Activated CD4-positive, alpha-beta memory T cell treated with anti-CD3 and anti-CD28 coated beads for 36 hours (primary cell): ENCODE measurements around the gene CPEB3. TPM values are rescaled to one million over a fixed set of nuclear protein-coding genes. Genes with fewer than 3 reads are reported as not detected.
"Not testable (repeated sequence)": the region's sequence is repeated elsewhere in the genome, so short reads cannot be mapped to it uniquely, and the experiment has no call there.

ENCODE experiments used
- CTCF ChIA-PET: fragments of 350-600 bp; sonication (Branson Sonifier 250); formaldehyde crosslinking; loops from one replicate; lab custom pipeline; 2021; ENCODE audit warnings: antibody characterized with exemption, inconsistent platforms; lab: Charles Lee
- POLR2A ChIA-PET: fragments of 350-600 bp; sonication (Branson Sonifier 250); formaldehyde crosslinking; loops from one replicate; lab custom pipeline; 2021; ENCODE audit warnings: antibody characterized with exemption; lab: Charles Lee
- DNase-seq: peaks from one replicate; pipeline ENCODE4 v3.0.0-alpha.2; 2020
- H3K27ac Mint-ChIP-seq: one replicate; pipeline ENCODE4 v1.8.0; 2021; ENCODE audit warnings: mixed read lengths
- H3K27me3 Mint-ChIP-seq: one replicate; pipeline ENCODE4 v1.8.0; 2021; ENCODE audit warnings: mixed read lengths
- H3K36me3 Mint-ChIP-seq: one replicate; pipeline ENCODE4 v1.8.0; 2021; ENCODE audit warnings: mixed read lengths
- H3K4me1 Mint-ChIP-seq: one replicate; pipeline ENCODE4 v1.8.0; 2021; ENCODE audit warnings: low read depth, mixed read lengths
- H3K4me3 Mint-ChIP-seq: one replicate; pipeline ENCODE4 v1.8.0; 2021; ENCODE audit warnings: mild to moderate bottlenecking, mixed read lengths
- H3K9me3 Mint-ChIP-seq: one replicate; pipeline ENCODE4 v1.8.0; 2021; ENCODE audit warnings: mixed read lengths
- intact Hi-C: fragments of 100-400 bp; cut with micrococcal nuclease; formaldehyde crosslinking; loops from one replicate; pipeline ENCODE4 v1.15.1; 2023
- total RNA-seq, 2 experiments: library from RNA; stranded (reverse); gene quantifications; one replicate each; pipeline ENCODE4 v1.2.3, GENCODE V29; 2021

Gene CPEB3
- total RNA-seq, 2 experiments from 2014 or later, result 1.4 to 1.6 TPM

DNA sequence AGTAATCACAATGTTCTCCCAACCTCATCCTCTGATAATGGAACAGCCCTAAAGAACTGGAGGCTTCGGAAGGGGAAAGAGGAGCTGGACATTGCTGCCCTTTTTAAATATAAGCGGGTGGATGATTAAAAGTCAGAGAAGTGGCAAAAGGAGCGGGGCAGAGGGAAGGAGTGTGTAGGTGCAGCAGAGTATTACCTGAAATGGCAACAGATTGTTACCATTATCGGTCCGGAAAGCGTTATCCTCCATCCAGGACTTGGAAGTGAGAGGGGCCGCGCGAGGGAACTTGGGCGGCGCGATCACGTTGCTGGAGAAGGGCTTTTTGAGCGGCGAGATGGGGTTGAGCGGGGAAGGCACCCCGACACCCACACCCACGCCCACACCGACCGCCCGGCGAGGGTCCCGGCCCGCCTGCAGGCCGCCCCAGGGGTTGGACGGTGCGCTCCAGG lies 51.7 kb downstream of the CPEB3 start:
- Mint-ChIP-seq H3K27ac (no peak overlapping the region), H3K9me3 (no peaks in the 10 kb centered on the region), H3K36me3 (peaks cover 13% of the 10 kb centered on the region), H3K4me3 (peak overlapping the region; percentile 68), H3K27me3 (peaks cover 9% of the 10 kb centered on the region), H3K4me1 (peaks cover 33% of the 10 kb centered on the region)
- intact Hi-C loops, result no loop called here
- no peak for DNase-seq
- CTCF ChIA-PET, result no interaction called here
- POLR2A ChIA-PET, result no interaction called here

DNA sequence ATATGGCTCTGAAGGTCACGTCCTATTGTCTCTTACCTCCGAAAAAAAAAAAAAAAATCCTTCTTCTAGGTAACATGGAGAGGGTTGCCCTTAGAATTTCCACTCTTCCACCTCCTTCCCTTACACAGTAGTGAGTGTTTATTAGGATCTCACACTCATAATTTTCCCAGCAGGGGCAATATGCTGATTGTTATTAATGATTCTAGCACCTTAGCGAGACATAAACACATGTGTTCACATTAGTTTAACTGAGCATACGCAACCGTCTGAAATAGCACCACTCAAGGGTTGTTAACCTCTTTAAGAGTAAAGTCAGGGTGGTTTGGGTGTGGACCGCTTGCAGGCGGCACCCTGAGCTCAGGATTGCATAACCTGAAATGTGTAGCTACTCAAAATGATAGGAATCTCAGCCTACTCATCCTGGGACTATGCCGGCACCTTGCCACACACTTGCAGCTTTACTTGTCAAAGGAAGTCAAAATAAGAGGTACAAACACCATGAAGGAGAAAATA lies 52.2 kb downstream of the CPEB3 start:
- no peak for DNase-seq
- Mint-ChIP-seq H3K27me3 (peaks cover 9% of the 10 kb centered on the region), H3K27ac (no peak overlapping the region), H3K9me3 (no peaks in the 10 kb centered on the region), H3K4me3 (peak overlapping the region; percentile 68), H3K36me3 (peaks cover 13% of the 10 kb centered on the region), H3K4me1 (peaks cover 33% of the 10 kb centered on the region)
- CTCF ChIA-PET, result interaction anchor here (0.9 kb wide), 1 partner anchor 52 kb away, joined by 3 read pairs; no protein-coding TSS in a partner anchor
- POLR2A ChIA-PET, result no interaction called here
- intact Hi-C loops, result no loop called here

DNA sequence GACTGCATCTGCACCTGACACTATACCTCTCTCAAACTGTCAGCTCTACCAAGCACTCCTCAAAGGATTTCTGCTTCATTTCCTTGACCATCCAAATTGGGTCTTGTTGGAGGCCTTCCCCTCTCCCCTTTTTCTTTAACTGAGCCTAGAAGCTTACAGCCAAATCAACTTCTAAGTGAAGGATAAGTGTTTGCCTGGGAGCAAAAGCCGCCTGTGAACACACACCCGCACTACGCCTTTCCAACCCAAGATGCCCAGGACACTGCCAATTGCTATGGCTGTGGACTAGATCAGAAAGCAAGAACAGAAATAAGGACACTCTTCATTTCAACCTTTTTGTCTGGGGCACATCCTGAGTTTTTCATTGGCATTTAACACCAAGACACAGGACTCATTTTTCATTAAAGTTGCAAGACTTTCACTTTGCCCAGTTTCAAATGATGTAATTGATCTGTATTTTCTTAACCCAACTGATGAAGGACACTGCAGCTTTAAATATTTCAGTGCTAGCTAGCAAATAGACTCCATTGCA lies 52.8 kb downstream of the CPEB3 start:
- H3K27ac Mint-ChIP-seq, result no peak overlapping the region
- H3K4me3 Mint-ChIP-seq, result no peak overlapping the region
- DNase-seq, result no peak
- peaks cover 9% of the 10 kb centered on the region for H3K27me3 Mint-ChIP-seq
- POLR2A ChIA-PET, result no interaction called here
- peaks cover 29% of the 10 kb centered on the region for H3K4me1 Mint-ChIP-seq
- intact Hi-C loops, result no loop called here
- CTCF ChIA-PET, result interaction anchor here (0.7 to 0.9 kb wide), 2 partner anchors 52 to 279 kb away, joined by 3 read pairs; no protein-coding TSS in a partner anchor
- H3K36me3 Mint-ChIP-seq, result peaks cover 13% of the 10 kb centered on the region
- no peaks in the 10 kb centered on the region for H3K9me3 Mint-ChIP-seq

DNA sequence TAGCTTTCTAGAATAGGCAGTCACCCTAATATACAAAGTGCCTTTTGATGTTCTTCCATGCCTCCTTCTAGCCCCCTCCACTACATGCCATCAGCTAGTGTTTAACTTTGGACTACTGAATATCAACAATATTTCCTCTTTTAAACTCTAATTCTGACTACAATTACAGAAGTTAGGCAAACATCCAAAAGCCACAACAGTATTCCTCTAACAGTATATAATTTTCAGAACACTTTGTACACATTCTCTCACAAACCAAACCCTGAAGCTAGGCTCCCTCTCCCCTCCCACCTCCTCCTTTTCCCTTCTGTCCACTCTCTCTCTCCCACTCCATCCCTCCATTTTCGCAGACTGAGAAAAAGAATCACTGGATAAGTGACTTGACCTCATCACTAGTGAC lies 59.7 kb downstream of the CPEB3 start:
- peaks cover 3% of the 10 kb centered on the region for H3K36me3 Mint-ChIP-seq
- H3K4me3 Mint-ChIP-seq, result no peak overlapping the region
- H3K9me3 Mint-ChIP-seq, result no peaks in the 10 kb centered on the region
- H3K27me3 Mint-ChIP-seq, result no peaks in the 10 kb centered on the region
- ChIA-PET CTCF (no interaction called here), POLR2A (no interaction called here)
- no peak for DNase-seq
- H3K27ac Mint-ChIP-seq, result no peak overlapping the region
- intact Hi-C loops, result no loop called here
- H3K4me1 Mint-ChIP-seq, result peaks cover 4% of the 10 kb centered on the region

DNA sequence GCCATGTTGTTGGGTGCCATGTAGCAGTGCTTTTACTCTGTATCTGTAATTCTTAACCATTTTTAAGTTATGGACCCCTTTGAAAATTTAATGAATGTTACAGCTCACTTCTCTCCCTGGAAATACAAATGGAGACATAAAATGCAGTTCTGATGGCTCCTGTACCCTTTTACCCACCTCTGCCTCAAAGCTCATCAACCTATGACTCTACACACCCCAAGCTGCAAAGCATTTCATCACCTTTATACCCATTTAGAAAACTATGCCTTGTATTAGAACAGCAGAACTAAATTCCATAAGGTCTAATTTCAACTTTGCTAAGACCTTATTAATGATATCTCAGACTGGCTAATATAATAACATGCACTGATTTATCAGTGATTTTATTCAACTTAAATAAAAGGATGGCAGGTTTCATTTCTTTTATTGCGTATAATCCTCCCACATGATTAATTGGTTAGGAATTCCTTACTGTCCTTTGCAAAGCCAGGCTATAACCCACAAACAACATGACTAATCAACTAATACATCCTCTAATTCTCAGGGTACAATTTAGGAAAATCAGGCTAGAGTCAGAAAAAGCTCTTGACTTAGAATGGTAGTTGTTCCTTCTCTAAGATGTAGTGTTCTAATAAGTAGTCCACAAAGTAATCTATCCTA lies 68.1 kb downstream of the CPEB3 start:
- CTCF ChIA-PET, result no interaction called here
- Mint-ChIP-seq H3K36me3 (no peaks in the 10 kb centered on the region), H3K4me3 (no peak overlapping the region), H3K27ac (no peak overlapping the region), H3K9me3 (no peaks in the 10 kb centered on the region), H3K4me1 (no peaks in the 10 kb centered on the region), H3K27me3 (no peaks in the 10 kb centered on the region)
- no peak for DNase-seq
- POLR2A ChIA-PET, result no interaction called here
- intact Hi-C loops, result no loop called here

DNA sequence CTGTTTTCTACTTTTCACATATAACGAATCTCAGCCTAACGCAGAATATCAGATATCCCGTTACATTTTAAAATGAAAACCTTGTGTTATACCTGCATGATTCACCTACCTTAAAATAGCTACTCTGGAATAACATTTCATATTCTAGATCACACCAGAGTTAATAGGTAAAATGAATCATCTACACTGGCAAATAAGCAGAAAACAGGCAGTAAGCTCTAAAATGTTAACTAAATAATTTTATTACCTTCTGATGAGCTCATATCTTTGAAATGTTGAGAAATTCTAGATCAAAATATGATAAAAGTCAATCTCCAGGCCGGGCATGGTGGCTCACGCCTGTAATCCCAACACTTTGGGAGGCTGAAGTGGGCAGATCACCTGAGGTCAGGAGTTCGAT lies 71.3 kb downstream of the CPEB3 start:
- POLR2A ChIA-PET, result no interaction called here
- H3K27ac Mint-ChIP-seq, result no peak overlapping the region
- intact Hi-C loops, result loop anchor here (10.0 kb wide), 1 partner anchor 245 kb away; no protein-coding TSS in a partner anchor
- no peak overlapping the region for H3K4me3 Mint-ChIP-seq
- H3K36me3 Mint-ChIP-seq, result peaks cover 3% of the 10 kb centered on the region
- no peaks in the 10 kb centered on the region for H3K27me3 Mint-ChIP-seq
- H3K4me1 Mint-ChIP-seq, result no peaks in the 10 kb centered on the region
- no peak for DNase-seq
- H3K9me3 Mint-ChIP-seq, result no peaks in the 10 kb centered on the region
- CTCF ChIA-PET, result no interaction called here

DNA sequence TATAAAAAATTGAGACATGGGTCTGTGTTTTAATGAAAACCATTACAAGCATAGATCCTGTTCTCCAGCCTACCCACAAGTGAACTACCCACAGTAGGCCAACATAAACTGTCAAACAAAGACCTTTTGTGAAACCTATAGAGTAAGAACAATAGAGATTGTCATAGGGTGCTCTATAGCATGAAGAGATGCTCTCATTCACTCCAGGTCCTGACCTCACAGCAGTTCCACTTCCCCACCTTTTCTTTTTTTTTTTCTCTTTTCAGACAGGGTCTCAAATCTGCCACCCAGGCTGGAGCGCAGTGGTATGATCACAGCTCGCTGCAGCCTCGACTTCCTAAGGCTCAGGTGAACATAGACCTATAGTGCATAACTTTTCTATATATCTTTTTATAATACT lies 72.3 kb downstream of the CPEB3 start:
- Mint-ChIP-seq H3K27ac (no peak overlapping the region), H3K27me3 (no peaks in the 10 kb centered on the region), H3K9me3 (no peaks in the 10 kb centered on the region), H3K36me3 (peaks cover 3% of the 10 kb centered on the region), H3K4me1 (peaks cover 4% of the 10 kb centered on the region), H3K4me3 (no peak overlapping the region)
- CTCF ChIA-PET, result no interaction called here
- POLR2A ChIA-PET, result no interaction called here
- intact Hi-C loops, result loop anchor here (10.0 kb wide), 1 partner anchor 244 kb away; no protein-coding TSS in a partner anchor
- no peak for DNase-seq

DNA sequence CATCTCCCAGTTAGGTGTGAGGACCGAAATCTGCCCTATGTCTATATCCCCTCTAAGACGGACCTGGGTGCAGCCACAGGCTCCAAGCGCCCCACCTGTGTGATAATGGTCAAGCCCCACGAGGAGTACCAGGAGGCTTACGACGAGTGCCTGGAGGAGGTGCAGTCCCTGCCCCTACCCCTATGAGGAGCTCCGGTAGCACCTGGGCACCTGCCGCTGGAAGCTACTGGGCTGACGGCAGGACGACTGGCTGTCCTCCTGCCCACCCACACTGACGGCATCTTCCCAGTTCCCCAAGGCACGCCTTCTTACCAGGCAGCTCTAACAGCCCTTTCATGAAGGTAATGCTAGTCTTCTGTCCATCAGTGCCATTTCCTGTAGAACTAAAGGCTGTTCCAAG lies 74.3 kb downstream of the CPEB3 start:
- H3K27ac Mint-ChIP-seq, CTCF ChIA-PET, H3K36me3 Mint-ChIP-seq, H3K27me3 Mint-ChIP-seq, H3K4me3 Mint-ChIP-seq, POLR2A ChIA-PET, H3K4me1 Mint-ChIP-seq, H3K9me3 Mint-ChIP-seq: not testable (repeated sequence)
- intact Hi-C loops, result loop anchor here (10.0 kb wide), 1 partner anchor 242 kb away; no protein-coding TSS in a partner anchor
- DNase-seq, result peak; percentile 19

DNA sequence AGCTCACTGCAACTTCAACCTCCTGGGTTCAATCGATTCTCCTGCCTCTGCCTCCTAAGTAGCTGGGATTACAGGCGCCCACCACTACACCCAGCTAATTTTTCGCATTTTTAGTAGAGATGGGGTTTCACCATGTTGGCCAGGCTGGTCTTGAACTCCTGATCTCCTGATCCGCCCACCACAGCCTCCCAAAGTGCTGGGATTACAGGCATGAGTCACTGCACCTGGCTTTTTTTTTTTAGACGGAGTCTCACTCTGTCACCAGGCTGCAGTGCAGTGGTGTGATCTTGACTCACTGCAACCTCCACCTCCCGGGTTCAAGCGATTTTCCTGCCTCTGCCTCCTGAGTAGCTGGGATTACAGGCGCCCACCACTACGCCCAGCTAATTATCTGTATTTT lies 75.7 kb downstream of the CPEB3 start:
- H3K27ac Mint-ChIP-seq, CTCF ChIA-PET, H3K9me3 Mint-ChIP-seq, H3K4me3 Mint-ChIP-seq, H3K36me3 Mint-ChIP-seq, DNase-seq, H3K27me3 Mint-ChIP-seq: not testable (repeated sequence)
- POLR2A ChIA-PET, result interaction anchor here (0.6 kb wide), 2 partner anchors 89 to 1268 kb away, joined by 3 to 4 read pairs; no protein-coding TSS in a partner anchor
- intact Hi-C loops, result loop anchor here (10.0 kb wide), 1 partner anchor 240 kb away; no protein-coding TSS in a partner anchor
- peaks cover 14% of the 10 kb centered on the region for H3K4me1 Mint-ChIP-seq

DNA sequence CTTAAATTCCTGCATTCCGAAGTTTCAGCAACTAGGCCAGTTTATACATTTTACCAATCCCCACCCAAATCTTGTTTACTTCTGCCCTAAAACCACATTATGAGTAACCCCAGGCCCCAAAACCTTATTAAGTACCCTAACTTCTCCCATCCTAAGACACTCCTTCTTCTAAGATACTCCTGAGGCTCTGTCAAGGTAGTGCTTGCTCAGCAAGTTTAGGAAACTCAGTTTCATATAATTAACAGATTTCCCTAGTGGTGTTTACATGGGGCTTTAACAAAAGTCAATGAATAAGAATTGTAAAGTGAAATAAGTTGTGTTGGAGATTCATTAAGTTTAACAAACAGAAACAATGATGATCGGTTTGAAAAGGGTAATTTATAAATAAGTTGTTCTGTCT lies 77.8 kb downstream of the CPEB3 start:
- Mint-ChIP-seq H3K27ac (no peak overlapping the region), H3K4me3 (no peak overlapping the region), H3K4me1 (peaks cover 16% of the 10 kb centered on the region), H3K36me3 (peaks cover 3% of the 10 kb centered on the region), H3K27me3 (peaks cover 4% of the 10 kb centered on the region), H3K9me3 (no peaks in the 10 kb centered on the region)
- CTCF ChIA-PET, result no interaction called here
- intact Hi-C loops, result loop anchor here (5.0 to 10.0 kb wide), 2 partner anchors 111 to 238 kb away; no protein-coding TSS in a partner anchor
- DNase-seq, result no peak
- POLR2A ChIA-PET, result no interaction called here

DNA sequence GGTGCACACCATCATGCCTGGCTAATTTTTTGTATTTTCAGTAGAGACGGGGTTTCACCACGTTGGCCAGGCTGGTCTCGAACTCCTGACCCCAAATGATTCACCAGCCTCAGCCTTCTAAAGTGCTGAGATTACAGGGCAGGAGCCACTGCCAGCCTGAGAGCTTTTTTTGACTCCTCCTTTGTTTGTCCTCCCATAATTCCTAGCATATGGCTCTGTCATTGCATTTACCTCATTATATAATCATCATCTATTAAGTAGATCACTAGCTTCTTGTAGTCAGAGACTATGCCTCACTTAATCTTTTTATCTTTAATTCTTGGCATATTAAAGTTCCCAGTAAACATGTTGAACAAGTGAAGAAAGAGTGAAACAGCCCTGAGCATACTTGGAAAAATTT lies 82.1 kb downstream of the CPEB3 start:
- no peaks in the 10 kb centered on the region for H3K9me3 Mint-ChIP-seq
- H3K36me3 Mint-ChIP-seq, result no peaks in the 10 kb centered on the region
- no peak overlapping the region for H3K27ac Mint-ChIP-seq
- peaks cover 14% of the 10 kb centered on the region for H3K4me1 Mint-ChIP-seq
- no peak overlapping the region for H3K4me3 Mint-ChIP-seq
- intact Hi-C loops, result no loop called here
- DNase-seq, result peak; percentile 14
- peaks cover 4% of the 10 kb centered on the region for H3K27me3 Mint-ChIP-seq
- ChIA-PET POLR2A (no interaction called here), CTCF (interaction anchor here (0.6 to 1.5 kb wide), 3 partner anchors 122 to 538 kb away, joined by 3 to 5 read pairs (median 3); no protein-coding TSS in a partner anchor)

DNA sequence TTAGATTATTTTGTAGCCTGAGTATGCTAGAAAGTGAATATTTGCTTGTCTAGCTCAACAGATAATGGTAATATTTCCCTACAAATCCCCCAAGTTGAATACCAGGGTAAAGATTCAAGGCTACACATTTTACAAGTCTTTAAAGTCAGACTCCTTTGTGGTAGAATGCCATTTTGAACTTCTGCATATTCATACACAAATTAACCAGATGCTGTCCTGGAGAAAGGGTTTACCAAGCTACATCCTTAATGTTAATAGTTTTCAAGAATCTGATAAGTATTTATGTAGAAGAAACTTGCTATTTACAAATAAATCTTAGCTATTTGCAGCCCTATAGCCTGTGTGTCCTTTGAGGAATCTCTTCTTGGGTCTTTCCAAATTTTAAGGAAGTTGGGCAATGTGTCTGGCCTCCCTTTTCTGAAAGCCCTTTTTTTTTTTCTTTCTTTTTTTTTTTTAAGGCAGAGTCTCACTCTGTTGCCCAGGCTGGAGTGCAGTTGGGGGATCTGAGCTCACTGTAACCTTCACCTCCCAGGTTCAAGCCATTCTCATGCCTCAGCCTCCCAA lies 82.6 kb downstream of the CPEB3 start:
- H3K9me3 Mint-ChIP-seq, result no peaks in the 10 kb centered on the region
- POLR2A ChIA-PET, result interaction anchor here (0.6 kb wide), 1 partner anchor 99 kb away, joined by 4 read pairs; no protein-coding TSS in a partner anchor

More for the DNA sequence above, 82.6 kb downstream of the CPEB3 start:
- CTCF ChIA-PET, result interaction anchor here (0.6 to 1.5 kb wide), 2 partner anchors 121 to 538 kb away, joined by 3 to 5 read pairs; no protein-coding TSS in a partner anchor
- H3K4me1 Mint-ChIP-seq, result peaks cover 11% of the 10 kb centered on the region
- DNase-seq, result no peak
- no peak overlapping the region for H3K27ac Mint-ChIP-seq
- intact Hi-C loops, result no loop called here
- H3K36me3 Mint-ChIP-seq, result no peaks in the 10 kb centered on the region
- peaks cover 4% of the 10 kb centered on the region for H3K27me3 Mint-ChIP-seq
- H3K4me3 Mint-ChIP-seq, result no peak overlapping the region
